ENCODE data around the gene LZTS2. TPM values are rescaled to one million over a fixed set of nuclear protein-coding genes. Genes with fewer than 3 reads are reported as not detected.

The LZTS2 gene
- total RNA-seq, 4 donors from 2014 or later, result 51.5 to 123 (median 85.2) TPM

- H3K36me3 ChIP-seq, result no peaks in the 10 kb centered on the region
- no peak for DNase-seq
- intact Hi-C loops (cut with DNase I; ENCODE audit: low total_unique reads), result no loop called here
Measured at GRCh38 chr10:100965820-100966219, 33.8 kb upstream of the LZTS2 start.

GRCh38 chr10:100966887-100967286 is 32.7 kb upstream of the LZTS2 start:
- intact Hi-C loops (cut with DNase I; ENCODE audit: low total_unique reads), result no loop called here
- no peaks in the 10 kb centered on the region for H3K9me3 ChIP-seq
- no peak overlapping the region for H3K27ac ChIP-seq
- no peak for DNase-seq
- H3K36me3 ChIP-seq, result no peaks in the 10 kb centered on the region
- no peak for TF ChIP-seq CTCF (IDR thresholded peaks at IDR 0.05)
- no peak for TF ChIP-seq POLR2A (IDR thresholded peaks at IDR 0.05)
- H3K4me1 ChIP-seq, result peaks cover 0 to 11% of the 10 kb centered on the region in 2 donors
- no peaks in the 10 kb centered on the region for H3K27me3 ChIP-seq
- H3K4me3 ChIP-seq, result no peak overlapping the region

More at GRCh38 chr10:100965820-100966219, 33.8 kb upstream of the LZTS2 start:
- no peak for TF ChIP-seq POLR2A (IDR thresholded peaks at IDR 0.05)
- no peak for TF ChIP-seq CTCF (IDR thresholded peaks at IDR 0.05)
- H3K4me3 ChIP-seq, result no peak overlapping the region
- peaks cover 0 to 11% of the 10 kb centered on the region in 2 donors for H3K4me1 ChIP-seq
- no peaks in the 10 kb centered on the region for H3K9me3 ChIP-seq
- H3K27me3 ChIP-seq, result no peaks in the 10 kb centered on the region
- H3K27ac ChIP-seq, result no peak overlapping the region

GRCh38 chr10:100967332-100967731 is 32.3 kb upstream of the LZTS2 start:
- TF ChIP-seq POLR2A (IDR thresholded peaks at IDR 0.05) (no peak), CTCF (IDR thresholded peaks at IDR 0.05) (no peak)
- Histone ChIP-seq H3K36me3 (no peaks in the 10 kb centered on the region), H3K4me3 (no peak overlapping the region), H3K4me1 (peaks cover 0 to 11% of the 10 kb centered on the region in 2 donors), H3K27ac (no peak overlapping the region), H3K27me3 (no peaks in the 10 kb centered on the region), H3K9me3 (no peaks in the 10 kb centered on the region)
- intact Hi-C loops (cut with DNase I; ENCODE audit: low total_unique reads), result no loop called here
- DNase-seq, result no peak

GRCh38 chr10:100968062-100968736 is 31.4 kb upstream of the LZTS2 start:
- Histone ChIP-seq H3K4me3 (no peak overlapping the region), H3K27me3 (no peaks in the 10 kb centered on the region), H3K27ac (no peak overlapping the region), H3K36me3 (no peaks in the 10 kb centered on the region), H3K9me3 (no peaks in the 10 kb centered on the region), H3K4me1 (peaks cover 0 to 11% of the 10 kb centered on the region in 2 donors)
- intact Hi-C loops (cut with DNase I; ENCODE audit: low total_unique reads), result no loop called here
- TF ChIP-seq POLR2A (IDR thresholded peaks at IDR 0.05) (no peak), CTCF (IDR thresholded peaks at IDR 0.05) (no peak)
- no peak for DNase-seq

GRCh38 chr10:100968863-100969186 is 30.8 kb upstream of the LZTS2 start:
- no peak for DNase-seq
- Histone ChIP-seq H3K27ac (no peak overlapping the region), H3K36me3 (no peaks in the 10 kb centered on the region), H3K4me3 (peak overlapping the region; percentile 47 to 52), H3K4me1 (peaks cover 0 to 11% of the 10 kb centered on the region in 2 donors), H3K27me3 (no peaks in the 10 kb centered on the region), H3K9me3 (no peaks in the 10 kb centered on the region)
- intact Hi-C loops (cut with DNase I; ENCODE audit: low total_unique reads), result no loop called here
- TF ChIP-seq POLR2A (IDR thresholded peaks at IDR 0.05) (no peak), CTCF (IDR thresholded peaks at IDR 0.05) (no peak)

Measured in uterus (tissue), 4 donors.